GM18909 (cell line): ENCODE results near the gene ICE1.
"Not testable (repeated sequence)": the region's sequence is repeated elsewhere in the genome, so short reads cannot be mapped to it uniquely, and the experiment has no call there.

Experiments
- ATAC-seq: cut with Tn5 transposase; IDR thresholded peaks from one replicate; pipeline ENCODE4 v1.9.1; 2021; ENCODE audit warnings: mild to moderate bottlenecking; ENCODE audit not compliant: unreplicated experiment, poor library complexity

Gene ICE1

GRCh38 chr5:5421961-5422818 lies at the start of gene ICE1:
ICE1 (plus strand) TSS chr5:5422677; CDS start chr5:5422916, 239 bp downstream.
- peak; percentile 85 for ATAC-seq

- no peak for ATAC-seq
Measured at GRCh38 chr5:5372930-5373329, 49.5 kb upstream of the ICE1 start.

- ATAC-seq, result no peak
Measured at GRCh38 chr5:5373351-5373989, 49.0 kb upstream of the ICE1 start.

- no peak for ATAC-seq
Measured at GRCh38 chr5:5374009-5374715, 48.3 kb upstream of the ICE1 start.

- ATAC-seq, result no peak
Measured at GRCh38 chr5:5377780-5378179, 44.7 kb upstream of the ICE1 start.

- no peak for ATAC-seq
Measured at GRCh38 chr5:5378531-5378930, 43.9 kb upstream of the ICE1 start.

GRCh38 chr5:5380298-5380697 lies 42.2 kb upstream of the ICE1 start:
- ATAC-seq, result no peak

GRCh38 chr5:5381310-5381913 lies 41.1 kb upstream of the ICE1 start:
- no peak for ATAC-seq

GRCh38 chr5:5383461-5383860 lies 39.0 kb upstream of the ICE1 start:
- no peak for ATAC-seq

GRCh38 chr5:5384660-5385330 lies 37.7 kb upstream of the ICE1 start:
- no peak for ATAC-seq

GRCh38 chr5:5385331-5385662 lies 37.2 kb upstream of the ICE1 start:
- no peak for ATAC-seq

- ATAC-seq, result no peak
Measured at GRCh38 chr5:5386329-5386728, 36.1 kb upstream of the ICE1 start.

- ATAC-seq, result no peak
Measured at GRCh38 chr5:5387192-5387591, 35.3 kb upstream of the ICE1 start.

- ATAC-seq, result no peak
Measured at GRCh38 chr5:5387777-5388176, 34.7 kb upstream of the ICE1 start.

GRCh38 chr5:5390121-5390869 lies 32.2 kb upstream of the ICE1 start:
- not testable (repeated sequence) for ATAC-seq

GRCh38 chr5:5392504-5392903 lies 30.0 kb upstream of the ICE1 start:
- not testable (repeated sequence) for ATAC-seq

- ATAC-seq, result not testable (repeated sequence)
Measured at GRCh38 chr5:5394384-5394986, 28.0 kb upstream of the ICE1 start.

GRCh38 chr5:5395093-5395492 lies 27.4 kb upstream of the ICE1 start:
- not testable (repeated sequence) for ATAC-seq

GRCh38 chr5:5398071-5398470 lies 24.4 kb upstream of the ICE1 start:
- no peak for ATAC-seq
